NCI-H2029 (cell line): ENCODE data around the gene UBR2.
"Not testable (repeated sequence)": the region's sequence is repeated elsewhere in the genome, so short reads cannot be mapped to it uniquely, and the experiment has no call there.

ENCODE experiments used
- DNase-seq: peaks from one replicate; lab custom pipeline; 2025; lab: John Stamatoyannopoulos, UW

Gene UBR2

GRCh38 chr6:42693725-42694323 is 130.0 kb downstream of the UBR2 start:
- DNase-seq = no peak

- DNase-seq = no peak
Observed at GRCh38 chr6:42694586-42694985, 130.8 kb downstream of the UBR2 start.

- no peak for DNase-seq
Observed at GRCh38 chr6:42696526-42697267, 132.9 kb downstream of the UBR2 start.

- no peak for DNase-seq
Observed at GRCh38 chr6:42697268-42697655, 133.4 kb downstream of the UBR2 start.

GRCh38 chr6:42698217-42698616 is 134.4 kb downstream of the UBR2 start:
- DNase-seq = no peak

- DNase-seq = no peak
Observed at GRCh38 chr6:42702200-42702599, 138.4 kb downstream of the UBR2 start.

- DNase-seq = not testable (repeated sequence)
Observed at GRCh38 chr6:42702786-42703185, 139.0 kb downstream of the UBR2 start.

- peak; percentile 68 for DNase-seq
Observed at GRCh38 chr6:42704251-42704936, 140.6 kb downstream of the UBR2 start.

- DNase-seq = no peak
Observed at GRCh38 chr6:42704937-42705374, 141.1 kb downstream of the UBR2 start.

GRCh38 chr6:42707595-42707994 is 143.8 kb downstream of the UBR2 start:
- no peak for DNase-seq

- no peak for DNase-seq
Observed at GRCh38 chr6:42708096-42708495, 144.3 kb downstream of the UBR2 start.

GRCh38 chr6:42709871-42710270 is 146.0 kb downstream of the UBR2 start:
- no peak for DNase-seq

GRCh38 chr6:42710316-42710715 is 146.5 kb downstream of the UBR2 start:
- no peak for DNase-seq

- no peak for DNase-seq
Observed at GRCh38 chr6:42711930-42712329, 148.1 kb downstream of the UBR2 start.

GRCh38 chr6:42714098-42714761 is 150.4 kb downstream of the UBR2 start:
- DNase-seq = no peak

- DNase-seq = no peak
Observed at GRCh38 chr6:42715871-42716270, 152.0 kb downstream of the UBR2 start.

GRCh38 chr6:42720739-42721138 is 156.9 kb downstream of the UBR2 start:
- no peak for DNase-seq

GRCh38 chr6:42722497-42722896 is 158.7 kb downstream of the UBR2 start, which contains the start of gene PRPH2:
Gene PRPH2 (minus strand): TSS chr6:42722597. CDS start chr6:42722334, 263 bp downstream.
- no peak for DNase-seq

- DNase-seq = no peak
Observed at GRCh38 chr6:42724825-42725224, 161.0 kb downstream of the UBR2 start.

GRCh38 chr6:42726026-42726425 is 162.2 kb downstream of the UBR2 start:
- DNase-seq = no peak

GRCh38 chr6:42726485-42727086 is 162.8 kb downstream of the UBR2 start:
- peak; percentile 87 for DNase-seq

GRCh38 chr6:42727087-42727611 is 163.3 kb downstream of the UBR2 start:
- peak; percentile 46 for DNase-seq
